H4 (cell line): Measurements from ENCODE around the gene APBB2. TPM values are rescaled to one million over a fixed set of nuclear protein-coding genes. Genes with fewer than 3 reads are reported as not detected.

Experiments
- DNase-seq: peaks from one replicate; pipeline ENCODE4 v3.0.0-alpha.2; 2015; ENCODE audit warnings: low spot score
- total RNA-seq: library from RNA; depleted of rRNA; stranded (reverse); fragments of >200 nt; shearing (Covaris generic); gene quantifications from 2 replicates; pipeline ENCODE4 v1.2.3, GENCODE V29; 2014

The APBB2 gene
- total RNA-seq, 1 experiment from 2014 or later: 25.7 TPM

DNA sequence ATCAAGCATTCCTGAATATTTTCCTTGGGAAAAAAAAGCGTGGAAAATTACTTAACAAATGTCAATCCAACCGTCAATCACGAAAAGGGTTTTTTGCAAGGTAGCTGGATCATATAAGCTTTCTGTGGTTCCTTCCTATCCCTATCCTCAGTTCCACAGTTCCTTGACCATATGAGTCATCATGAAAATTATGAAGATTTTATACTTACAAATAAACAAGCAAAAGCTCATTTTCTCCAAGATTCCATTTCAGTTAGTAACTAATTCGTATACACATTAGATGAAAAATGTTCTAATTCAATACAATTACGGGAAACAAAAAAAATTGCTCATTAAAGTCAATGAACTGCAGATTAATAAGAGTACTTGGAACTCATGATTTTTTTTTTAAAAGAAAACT, 235.8 kb downstream of the APBB2 start:
- no peak for DNase-seq

DNA sequence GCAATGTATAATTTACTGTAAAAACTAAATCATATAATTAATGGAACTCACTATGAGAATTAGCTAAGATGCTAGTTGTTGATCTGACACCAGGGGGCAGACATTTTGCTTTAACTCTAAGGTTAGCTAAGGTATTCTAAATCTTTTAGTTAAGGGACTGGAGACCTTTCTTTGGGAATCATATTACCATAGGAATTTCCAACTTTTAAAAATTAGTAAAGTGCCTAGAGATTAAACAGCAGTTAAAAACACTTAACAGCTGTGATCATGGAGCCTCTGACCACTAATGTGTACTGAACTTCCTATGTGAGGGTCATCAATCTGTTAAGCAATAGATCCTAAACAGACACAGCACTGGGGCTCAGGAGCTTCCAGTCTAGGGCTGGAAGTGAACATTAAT, 238.0 kb downstream of the APBB2 start:
- peak; percentile 65 for DNase-seq

DNA sequence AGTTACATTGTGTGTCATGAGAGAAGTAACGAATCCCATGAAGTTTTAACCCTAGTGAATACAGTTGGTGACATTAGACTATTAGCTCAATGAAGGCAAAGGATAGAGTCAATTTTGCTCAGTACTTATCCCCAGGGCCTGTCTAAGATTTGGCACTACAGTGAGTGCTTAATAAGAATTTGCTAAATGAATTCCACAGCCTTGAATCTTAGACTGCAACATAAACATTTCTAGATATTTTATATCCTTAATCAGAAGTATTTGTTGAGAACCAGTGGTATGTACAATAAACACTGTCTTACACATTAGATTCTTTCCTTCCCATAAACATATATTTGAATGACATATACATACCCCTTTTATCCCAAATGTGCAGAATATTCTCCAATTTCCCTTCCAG, 241.6 kb downstream of the APBB2 start:
- DNase-seq: no peak

DNA sequence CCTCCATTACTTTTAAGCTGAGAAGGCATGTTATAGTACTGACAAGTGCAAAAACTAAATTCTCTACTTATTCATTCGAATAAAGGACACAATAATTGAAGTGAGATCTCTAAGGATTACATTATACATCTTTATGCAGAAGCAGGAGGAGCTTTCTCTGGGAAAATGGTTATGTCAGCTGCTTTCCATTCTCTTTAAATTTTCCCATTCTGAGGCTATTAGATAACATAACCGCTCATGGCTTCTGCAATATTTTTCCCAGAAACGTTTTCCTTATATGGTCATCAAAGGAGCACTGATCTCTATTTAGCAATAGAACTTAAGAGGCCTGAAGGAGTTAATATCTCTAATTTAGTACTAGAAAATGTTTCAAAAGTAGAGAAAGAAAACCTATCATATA, 243.0 kb downstream of the APBB2 start:
- DNase-seq: no peak

DNA sequence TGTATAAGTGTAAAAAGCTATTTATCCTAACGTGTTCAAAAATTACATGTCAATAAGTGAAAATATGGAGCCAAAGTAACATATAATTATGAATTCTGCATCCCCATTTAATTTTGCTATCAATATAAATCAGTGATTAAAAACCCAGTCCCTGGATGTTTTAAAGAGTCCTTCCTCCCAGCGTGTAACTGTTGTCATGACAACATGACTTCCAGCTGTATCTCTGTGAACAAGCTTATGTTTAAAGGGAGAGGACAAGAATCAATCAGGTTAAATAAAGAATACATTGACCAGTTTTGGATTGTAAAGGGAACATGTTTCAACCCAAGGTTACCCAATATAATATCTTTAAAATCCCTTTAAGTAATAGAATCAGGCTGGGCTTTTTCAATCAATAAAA, 244.8 kb downstream of the APBB2 start:
- DNase-seq: no peak

DNA sequence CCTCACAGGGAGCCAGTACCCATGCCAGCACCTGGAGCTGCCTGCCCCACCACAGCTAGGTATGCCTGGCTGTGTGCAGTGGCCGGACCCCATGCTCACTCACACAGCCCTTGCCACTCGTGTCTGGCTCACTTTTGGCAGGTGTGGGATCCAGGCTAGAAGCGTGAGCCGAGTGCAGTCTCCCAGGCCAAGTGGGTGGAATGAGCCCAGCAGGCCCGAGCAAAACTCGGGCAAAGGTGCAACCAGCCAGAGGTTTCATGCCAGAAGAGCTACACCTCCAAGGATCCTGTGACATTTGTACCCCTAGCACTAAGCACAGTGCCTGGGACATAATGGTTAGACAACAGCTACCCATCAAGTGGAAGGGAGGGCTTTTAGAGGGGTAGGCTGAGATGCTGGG, 246.8 kb downstream of the APBB2 start:
- DNase-seq: no peak

DNA sequence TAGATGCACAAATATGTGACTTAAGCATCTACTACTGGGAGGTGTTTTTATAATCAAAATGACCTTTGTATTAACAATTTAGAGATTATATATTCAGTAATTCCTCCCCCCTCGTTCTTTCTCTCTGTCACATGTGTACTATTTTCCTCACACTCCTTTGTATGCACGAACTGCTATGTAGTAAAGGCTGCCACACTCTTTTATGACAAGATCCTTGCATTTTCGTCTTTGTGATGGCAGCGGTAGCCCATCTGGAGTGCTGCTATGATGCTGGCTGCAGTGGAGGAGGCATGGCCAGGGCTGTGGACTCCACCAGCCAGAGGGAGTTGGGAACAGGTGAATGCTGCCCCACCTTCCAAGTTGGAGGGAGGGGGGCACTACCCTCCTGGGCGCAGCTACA, 248.3 kb downstream of the APBB2 start:
- DNase-seq: no peak

DNA sequence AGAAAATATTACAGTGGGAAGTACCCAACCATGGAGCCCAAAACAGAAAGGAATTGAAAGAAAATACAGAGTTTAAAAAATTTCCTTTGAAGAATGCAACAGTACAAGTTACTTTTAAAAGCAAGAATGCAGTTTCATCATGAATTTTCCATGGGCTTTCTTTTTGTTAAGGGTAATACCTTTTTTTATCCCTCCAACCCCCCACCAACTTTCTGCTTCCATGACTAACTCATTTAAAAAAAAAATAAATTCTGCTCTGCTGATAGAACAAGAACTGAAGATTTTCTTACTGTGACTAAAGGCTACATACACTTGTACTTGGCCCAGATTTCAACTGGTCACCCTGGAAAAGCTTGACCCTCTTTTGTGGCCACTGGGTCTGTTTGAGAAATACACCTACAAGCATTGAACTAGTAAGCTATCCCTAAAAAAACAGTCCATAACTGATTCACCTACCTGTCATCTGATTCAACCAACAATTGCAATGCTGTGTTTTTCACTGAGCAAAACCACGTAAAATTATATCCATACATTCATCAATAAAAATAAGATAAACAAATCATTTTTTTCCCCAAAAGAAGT, 250.4 kb downstream of the APBB2 start:
- no peak for DNase-seq

DNA sequence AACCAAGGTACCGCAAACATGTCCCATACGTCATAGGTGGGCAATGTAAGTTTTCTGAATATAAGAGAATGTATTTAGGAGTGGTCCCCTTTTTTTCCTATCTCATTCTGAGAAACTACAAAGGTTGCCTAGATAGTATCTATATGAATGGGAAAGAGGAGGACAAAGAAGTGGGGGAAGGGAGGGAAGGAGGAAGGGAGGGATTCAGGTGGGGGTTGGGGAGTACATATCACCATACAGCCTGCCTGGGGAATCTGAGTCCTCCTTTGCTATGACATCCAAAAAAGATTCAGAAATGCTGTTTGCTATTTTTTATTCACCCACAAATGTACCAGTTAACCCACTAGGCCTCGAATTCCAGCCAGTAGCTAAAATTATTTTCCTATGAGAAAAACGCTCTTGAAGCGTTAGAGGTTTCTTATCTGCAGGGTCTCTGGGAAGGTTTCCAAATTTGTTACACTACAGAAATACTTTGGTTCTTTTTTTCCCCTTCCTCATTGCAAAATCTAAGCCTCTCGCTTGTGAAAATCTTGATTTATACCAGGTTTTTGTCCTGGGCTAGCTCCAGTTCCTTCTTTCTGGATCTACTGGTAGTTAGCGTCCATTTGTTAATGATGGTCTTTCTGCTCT, 251.7 kb downstream of the APBB2 start:
- no peak for DNase-seq

DNA sequence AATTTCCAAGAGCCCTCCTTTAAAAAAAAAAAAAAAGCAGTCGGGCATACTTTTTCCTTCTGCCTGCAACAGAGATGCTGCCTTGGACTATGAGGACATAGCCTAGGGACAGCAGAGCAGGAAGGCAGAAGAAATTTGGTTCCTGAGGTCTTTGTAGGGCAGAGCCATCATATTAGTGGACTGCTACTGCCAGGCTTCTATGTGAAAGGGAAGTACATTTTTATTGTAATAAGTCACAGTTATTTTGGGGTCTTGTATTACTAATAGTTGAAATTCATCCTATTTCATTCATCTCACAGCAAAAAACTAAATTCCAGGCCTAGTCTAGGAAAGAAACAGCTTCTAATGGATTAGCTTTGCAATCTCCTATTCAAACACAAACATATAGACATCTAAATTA, 253.4 kb downstream of the APBB2 start:
- no peak for DNase-seq

DNA sequence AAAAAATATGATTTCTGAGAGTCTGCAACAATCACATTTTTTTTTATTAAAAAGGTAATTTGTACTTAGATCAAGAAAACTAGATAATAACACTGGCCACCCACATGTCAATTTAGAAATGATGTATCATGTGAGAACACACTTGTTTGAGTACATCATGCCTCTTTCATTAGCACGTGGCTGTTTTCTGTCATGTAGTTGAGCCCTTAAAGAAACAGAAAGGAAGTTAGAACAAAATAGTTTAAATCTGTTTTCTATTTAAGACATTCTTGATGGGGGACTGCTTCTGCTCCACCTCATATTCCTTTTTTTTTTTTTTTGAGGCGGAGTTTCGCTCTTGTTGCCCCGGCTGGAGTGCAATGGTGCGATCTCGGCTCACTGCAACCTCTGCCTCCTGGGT, 257.1 kb downstream of the APBB2 start:
- no peak for DNase-seq

DNA sequence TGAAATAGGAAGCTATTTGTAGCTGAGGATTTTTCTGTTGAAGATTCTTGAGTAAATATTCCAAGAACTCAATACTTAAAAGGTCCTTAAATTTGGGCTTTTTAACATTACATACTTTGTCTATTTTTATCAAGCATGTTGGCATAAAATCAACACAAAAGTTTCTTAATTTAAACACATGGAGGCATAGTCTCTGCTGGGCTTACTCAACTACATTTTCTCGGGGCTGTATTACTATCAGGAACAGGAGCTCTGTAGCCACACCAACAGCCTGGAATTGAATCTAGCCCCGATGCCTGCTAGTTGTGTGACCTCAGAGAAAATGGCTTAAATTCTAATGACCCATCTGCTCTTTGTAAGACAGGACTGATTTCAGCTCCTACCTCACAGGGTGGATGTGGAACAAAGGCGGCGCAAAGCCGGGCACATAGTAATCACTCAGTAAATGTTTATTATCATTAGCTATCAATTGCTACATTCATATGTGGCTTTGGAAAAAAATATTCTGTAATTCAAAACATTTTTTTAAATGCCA, 257.6 kb downstream of the APBB2 start:
- no peak for DNase-seq

DNA sequence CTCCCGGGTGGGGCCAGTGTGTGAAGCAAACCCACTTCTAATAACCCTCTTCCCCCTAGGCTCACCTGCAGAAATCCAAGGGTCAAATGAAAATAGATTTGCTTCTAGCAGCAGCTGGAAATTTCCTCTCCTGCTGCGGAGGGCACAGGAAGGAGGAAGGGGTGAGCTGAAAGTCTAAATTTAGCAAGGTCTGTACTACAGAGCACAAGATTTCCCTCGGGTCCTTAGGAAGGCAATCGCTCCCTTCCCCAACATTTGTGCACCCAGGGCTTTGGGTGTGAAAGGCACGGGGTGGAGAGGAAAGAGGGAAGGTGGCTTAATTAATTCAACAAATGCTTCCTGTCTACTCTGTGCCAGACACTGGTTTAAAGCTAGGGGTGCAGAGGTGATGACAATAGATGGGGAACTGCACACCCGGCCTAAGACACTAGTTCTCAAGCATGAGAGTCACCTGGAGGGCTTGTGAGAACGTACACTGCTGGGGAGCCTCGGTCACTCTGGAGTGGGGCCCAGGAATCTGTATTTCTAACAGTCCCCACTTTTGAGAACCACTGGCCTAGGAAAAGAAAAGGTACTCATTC, 260.2 kb downstream of the APBB2 start:
- DNase-seq: no peak

DNA sequence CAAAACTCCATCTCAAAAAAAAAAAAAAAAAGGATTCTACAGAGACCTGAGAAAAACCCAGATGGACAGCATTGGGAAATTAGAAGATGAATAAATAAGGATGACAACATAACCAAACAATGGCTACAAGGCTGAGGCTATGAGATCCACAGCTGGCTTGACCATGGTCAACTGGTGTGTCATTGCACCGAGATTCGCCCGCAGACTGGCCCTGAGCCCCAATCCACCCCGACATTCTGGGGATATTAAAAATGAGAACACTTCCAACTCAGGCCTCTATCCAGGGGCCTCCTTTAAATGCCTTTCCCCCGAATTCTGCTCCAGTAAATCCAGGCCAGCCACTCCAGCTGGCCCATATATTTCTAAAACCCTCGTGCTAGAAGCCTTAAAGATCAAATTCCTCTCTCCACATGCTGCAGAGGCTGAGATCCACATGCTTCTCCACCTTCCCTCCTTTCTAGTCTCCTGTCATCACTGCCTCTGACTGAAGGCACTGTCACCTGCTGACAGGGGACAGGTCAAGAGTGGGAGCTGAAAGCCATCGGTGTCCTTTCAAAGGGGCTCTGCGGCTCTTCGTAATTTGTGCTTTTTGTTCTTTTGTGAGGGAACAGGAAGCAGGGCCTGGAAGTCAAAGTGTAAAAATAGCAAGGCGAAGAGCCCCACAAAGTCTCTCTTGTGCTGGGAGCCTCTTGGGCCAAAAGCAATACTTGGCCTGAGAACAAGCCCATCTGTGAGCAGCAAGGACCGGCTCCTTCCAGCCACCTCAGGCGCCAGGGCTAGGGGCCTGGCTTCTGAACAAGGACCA, 260.9 kb downstream of the APBB2 start:
- no peak for DNase-seq

DNA sequence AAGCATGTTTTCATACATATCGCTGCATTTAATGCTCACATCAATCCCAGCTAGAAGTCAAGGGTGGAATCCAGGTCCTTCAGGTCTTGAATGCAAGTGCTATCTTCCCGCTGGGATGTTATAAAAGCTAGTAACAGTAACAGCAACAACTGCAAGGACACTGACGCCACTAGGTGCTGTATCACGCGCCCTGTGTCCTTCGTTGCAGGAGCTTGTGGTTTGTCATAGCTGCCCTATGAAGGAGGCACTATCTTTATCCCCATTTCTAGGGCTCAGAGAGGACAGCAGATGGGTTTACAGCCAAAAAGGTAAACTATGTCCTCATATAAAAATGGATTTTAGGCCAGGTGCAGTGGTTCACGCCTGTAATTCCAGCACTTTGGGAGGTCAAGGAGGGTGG, 261.7 kb downstream of the APBB2 start:
- DNase-seq: no peak

DNA sequence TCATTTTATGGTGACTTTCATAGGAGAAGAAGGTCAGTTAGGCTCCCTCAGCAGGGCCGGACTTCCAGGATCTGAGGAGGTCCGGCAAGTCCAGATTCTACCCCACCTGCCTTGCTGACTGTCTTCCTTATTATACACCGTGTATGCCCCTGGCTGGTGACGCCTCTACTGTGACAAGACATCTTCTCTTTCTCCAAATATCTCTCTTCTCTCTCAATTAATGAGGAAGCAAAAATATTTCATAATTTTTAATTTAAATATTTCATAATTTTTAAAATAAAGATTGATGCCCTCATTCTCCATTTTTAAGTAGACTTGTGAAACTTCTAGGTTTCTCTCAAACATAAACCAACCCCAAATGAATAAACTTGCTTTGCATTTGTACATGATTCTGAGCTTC, 262.1 kb downstream of the APBB2 start:
- no peak for DNase-seq

DNA sequence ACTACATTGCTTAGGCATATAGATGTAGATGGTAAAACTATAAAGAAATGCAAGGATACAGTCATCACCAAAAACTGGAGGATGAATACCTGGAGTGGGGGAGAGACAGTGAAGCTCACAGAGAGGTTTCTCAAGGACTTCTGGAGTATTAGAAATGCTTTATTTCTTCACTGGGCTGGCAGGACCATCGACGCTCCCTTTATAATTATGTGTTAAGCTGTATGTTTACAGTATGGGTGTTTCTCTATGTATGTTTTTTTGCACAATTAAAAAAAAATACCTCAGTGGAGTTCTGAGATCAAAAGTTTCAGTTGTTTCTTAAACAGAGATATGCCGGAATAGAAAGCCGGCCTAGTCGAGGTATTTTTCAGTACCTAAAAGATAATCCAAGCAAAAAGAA, 263.3 kb downstream of the APBB2 start:
- no peak for DNase-seq

DNA sequence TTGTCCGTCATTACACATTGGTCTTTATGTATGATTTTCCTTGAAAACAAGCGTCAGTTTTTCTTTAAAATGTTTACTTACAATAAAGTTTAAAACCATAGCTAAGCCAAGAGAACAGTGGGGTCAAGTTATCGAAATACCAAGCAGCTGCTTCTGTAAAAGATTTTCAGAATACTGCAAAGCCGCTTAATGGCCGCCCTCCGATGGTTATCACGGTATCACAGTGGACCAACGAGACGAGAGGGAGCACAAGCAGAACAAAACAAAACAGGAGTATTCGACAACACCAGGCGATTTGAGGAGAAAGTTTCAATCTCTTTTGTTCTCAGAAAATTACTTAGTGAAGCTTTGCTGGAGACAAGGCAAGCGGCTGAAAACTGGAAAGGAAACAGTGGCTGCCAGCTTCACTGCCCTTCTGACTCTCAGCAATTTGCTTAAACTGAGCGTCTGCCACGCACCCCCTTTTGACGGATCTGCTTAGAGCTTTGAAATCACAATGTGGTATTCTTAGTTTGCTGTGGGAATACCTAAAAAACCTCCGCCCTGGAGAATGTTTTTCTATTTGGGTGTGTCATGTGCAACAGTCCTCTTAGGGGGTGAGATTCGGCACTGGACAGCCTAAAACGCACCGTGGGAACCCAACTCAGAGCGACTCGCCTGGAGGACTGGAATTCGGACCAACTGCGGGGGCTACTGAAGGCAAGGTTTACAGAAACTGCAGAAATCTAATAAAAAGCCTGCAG, 264.8 kb downstream of the APBB2 start:
- no peak for DNase-seq

DNA sequence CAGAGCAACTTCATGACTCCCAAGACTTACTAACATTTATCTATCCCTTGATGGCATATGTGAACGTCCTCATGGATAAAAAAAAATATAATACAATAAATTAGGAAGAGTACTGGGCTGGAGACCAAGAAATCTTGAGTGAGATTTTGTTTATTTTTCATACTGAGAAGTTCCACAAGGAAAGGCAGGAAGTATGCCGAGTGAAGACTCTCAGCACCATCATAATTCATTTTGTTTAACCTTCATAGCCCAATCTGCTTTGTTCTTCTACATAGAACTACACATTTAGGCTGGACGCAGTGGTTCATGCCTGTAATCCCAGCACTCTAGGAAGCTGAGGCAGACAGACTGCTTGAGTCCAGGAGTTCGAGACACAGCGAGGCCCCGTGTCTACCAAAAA, 266.3 kb downstream of the APBB2 start:
- no peak for DNase-seq

DNA sequence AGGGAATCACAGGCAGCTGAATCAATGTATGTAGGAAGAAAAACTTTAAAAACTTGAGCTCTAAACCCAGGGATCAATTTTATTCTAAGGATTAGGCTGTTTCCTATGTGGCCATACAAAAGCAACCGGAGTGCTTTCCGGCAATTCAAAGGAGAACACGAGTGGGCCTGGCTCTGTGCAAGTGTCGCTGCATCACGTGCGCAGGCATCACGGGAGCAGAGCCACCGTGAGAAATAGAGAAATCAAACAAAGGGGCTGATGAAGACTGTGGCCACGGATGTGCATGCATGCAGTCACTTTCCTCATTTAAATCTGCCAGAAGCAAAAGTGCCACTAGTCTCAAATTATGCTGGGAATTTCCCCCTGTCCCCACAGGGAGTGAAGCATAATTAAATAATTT, 267.7 kb downstream of the APBB2 start:
- no peak for DNase-seq

DNA sequence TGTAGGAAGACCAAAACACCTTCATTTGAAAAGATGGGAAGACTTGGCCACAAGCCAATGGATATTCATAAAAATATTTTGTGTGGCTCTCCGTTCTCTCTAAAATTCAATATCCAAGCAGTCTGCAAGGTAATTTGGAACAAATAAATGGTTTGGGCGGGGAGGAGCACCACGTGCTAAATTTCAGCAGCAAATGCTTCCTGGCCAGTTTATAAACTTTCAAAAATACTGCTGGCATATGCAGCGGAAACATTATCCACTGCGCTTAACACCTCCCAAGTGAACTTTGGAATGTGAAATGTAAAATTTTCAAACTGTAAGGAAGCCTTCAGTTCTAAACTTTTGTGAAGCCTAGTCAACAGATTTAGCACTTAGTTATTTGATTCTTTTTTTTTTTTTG, 273.6 kb downstream of the APBB2 start:
- DNase-seq: no peak

DNA sequence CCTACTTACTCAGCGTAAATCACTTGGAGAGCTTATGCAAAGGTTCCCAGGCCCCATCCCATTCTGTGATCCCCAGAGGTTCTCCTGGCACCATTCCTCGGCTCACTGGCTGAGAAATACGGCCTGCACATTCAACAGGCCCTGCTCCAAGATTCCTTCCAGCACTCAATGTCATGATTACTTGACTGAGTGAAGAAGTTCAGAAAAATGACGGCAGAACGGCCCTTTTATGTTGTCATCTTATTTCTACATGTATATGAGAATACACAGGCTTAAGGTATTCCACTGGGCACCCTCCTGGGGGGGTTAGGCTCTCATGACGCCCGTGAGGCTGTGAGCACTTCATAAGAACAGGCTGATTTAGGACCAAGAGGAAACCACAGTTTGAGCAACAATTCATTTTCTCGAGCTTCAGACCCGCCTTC, 274.0 kb downstream of the APBB2 start:
- no peak for DNase-seq
